Urinary bladder (tissue), 4 donors: ENCODE results near the gene ACACB. TPM values are rescaled to one million over a fixed set of nuclear protein-coding genes. Genes with fewer than 3 reads are reported as not detected.

Experiments used
- DNase-seq: peaks from one replicate; pipeline ENCODE4 v3.0.0-alpha.2; 2015; ENCODE audit errors: extremely low spot score
- H3K27ac ChIP-seq: one replicate; pipeline ENCODE4 v1.5.1; 2013; ENCODE audit warnings: low read depth, mild to moderate bottlenecking, moderate library complexity
- H3K36me3 ChIP-seq: one replicate; pipeline ENCODE4 v1.6.1; 2013; ENCODE audit warnings: mild to moderate bottlenecking, moderate library complexity; ENCODE audit not compliant: insufficient read depth
- H3K4me1 ChIP-seq: one replicate; pipeline ENCODE4 v1.6.1; 2013; ENCODE audit warnings: mild to moderate bottlenecking, moderate library complexity; ENCODE audit not compliant: insufficient read depth
- H3K4me3 ChIP-seq: one replicate; pipeline ENCODE4 v1.5.1; 2013; ENCODE audit warnings: low read depth, low read length
- WGBS: extraction: QIAGEN DNeasy Blood & Tissue Kit; methylation state at CpG from one replicate; pipeline ENCODE4 v1.1.7; 2013; 5-methylcytosine and 5-hydroxymethylcytosine counted together
- polyA plus RNA-seq: library from polyadenylated mRNA; stranded (reverse); fragments of 200-250 nt; gene quantifications from one replicate; pipeline ENCODE4 v1.2.3, GENCODE V29; 2013
- total RNA-seq: library from RNA; depleted of rRNA; stranded (reverse); fragments of >200 nt; gene quantifications from one replicate; pipeline ENCODE4 v1.2.3, GENCODE V29; 2014
- donor health status: healthy with polysubstance abuse.
- donor health status: healthy.

Gene ACACB
- total and polyA plus RNA-seq, 2 donors: 34.5 to 53.5 TPM

DNA sequence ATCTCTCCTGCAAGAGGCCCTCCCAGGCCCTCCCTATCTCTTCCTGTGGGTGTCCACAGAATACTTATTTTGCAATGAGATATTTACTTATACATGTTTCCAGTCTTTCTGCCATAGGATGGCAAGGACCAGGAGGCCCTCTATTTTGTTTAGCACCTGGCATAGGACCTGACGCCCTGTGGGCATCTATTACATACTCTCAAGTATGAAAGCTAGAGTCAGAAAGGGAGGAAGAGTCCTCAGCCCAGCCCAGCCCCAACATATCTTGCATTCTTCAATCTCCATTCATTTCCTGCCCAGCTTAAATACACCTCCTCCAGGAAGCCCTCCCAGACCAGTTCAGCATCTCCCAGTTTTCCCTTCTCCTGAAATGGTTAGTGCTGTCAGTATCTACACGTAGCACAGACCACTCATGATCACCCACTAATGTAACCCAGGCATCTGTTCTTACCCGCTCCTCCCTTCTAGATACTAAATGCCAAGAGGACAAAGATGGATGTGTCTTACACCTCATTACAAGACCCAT lies 185.3 kb downstream of the ACACB start:
- WGBS: 71% methylated on average over 3 of the region's 3 CpGs
- no peak for DNase-seq
- Histone ChIP-seq H3K4me3 (no peak overlapping the region), H3K27ac (no peak overlapping the region), H3K4me1 (no peaks in the 10 kb centered on the region), H3K36me3 (no peaks in the 10 kb centered on the region)

DNA sequence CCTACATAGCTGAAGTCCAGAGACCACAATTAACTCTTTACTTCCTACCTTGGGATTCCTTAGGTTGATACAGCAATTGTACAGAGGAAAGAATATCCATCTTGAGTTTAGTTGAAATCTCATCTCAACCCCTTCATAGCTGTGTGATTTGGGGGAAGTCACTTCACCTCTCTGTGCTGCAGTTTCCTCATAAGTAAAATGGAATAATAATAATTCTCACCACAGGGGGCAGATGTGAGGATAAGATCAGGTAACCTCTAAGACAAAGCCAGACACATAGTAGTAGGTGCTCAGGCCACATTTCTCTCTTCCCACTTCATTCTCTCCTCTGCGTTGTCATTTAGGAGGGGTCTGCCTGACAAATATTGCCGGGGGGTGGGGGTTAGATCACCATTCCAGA lies 186.0 kb downstream of the ACACB start:
- H3K4me1 ChIP-seq: no peaks in the 10 kb centered on the region
- no peak overlapping the region for H3K27ac ChIP-seq
- DNase-seq: no peak
- no peaks in the 10 kb centered on the region for H3K36me3 ChIP-seq
- no peak overlapping the region for H3K4me3 ChIP-seq
- 60% methylated on average over 2 of the region's 2 CpGs for WGBS

DNA sequence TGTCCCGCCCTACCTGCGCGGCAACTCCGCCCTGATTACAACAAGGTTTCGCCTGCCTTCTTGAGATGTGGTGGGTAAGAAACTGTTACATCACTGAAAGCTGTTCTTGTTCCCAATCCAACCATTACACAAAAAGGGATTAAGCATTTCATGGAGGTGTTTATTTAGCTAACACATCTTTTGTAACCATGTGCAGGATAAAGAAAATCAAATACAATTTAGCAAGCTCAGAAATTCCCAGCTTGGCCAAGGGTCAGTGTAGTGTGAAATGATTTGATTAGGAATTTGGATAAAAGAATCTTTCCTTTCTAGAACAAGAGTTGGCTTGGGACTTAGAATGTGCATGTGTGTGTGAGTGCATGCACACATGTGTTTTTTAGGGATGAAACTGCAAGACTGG lies 186.4 kb downstream of the ACACB start:
- 65% methylated on average over 5 of the region's 5 CpGs for WGBS
- H3K36me3 ChIP-seq: no peaks in the 10 kb centered on the region
- H3K4me1 ChIP-seq: no peaks in the 10 kb centered on the region
- H3K4me3 ChIP-seq: no peak overlapping the region
- H3K27ac ChIP-seq: no peak overlapping the region
- no peak for DNase-seq

DNA sequence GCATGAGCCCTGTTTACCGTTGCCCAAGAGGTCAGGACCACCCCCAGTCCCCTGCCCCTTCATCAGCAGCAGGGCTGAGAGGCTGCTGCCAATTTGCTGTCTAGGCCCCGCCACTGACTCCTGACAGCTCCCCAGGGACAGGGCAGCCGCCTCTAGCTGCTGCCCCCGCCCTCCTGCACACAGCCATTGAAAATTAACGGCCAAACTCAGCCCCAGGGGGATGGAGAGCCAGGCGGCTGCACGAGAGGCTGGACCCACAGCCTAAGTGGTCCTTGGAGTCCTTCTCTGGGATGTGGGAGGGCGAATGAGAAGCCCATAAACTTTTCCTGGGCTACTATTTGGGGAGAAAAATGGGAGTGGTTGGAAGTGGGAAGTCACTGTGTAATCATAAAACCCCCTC lies 188.1 kb downstream of the ACACB start:
- Histone ChIP-seq H3K36me3 (no peaks in the 10 kb centered on the region), H3K4me1 (no peaks in the 10 kb centered on the region), H3K4me3 (no peak overlapping the region), H3K27ac (no peak overlapping the region)
- no peak for DNase-seq
- 31% methylated on average over 8 of the region's 8 CpGs for WGBS

DNA sequence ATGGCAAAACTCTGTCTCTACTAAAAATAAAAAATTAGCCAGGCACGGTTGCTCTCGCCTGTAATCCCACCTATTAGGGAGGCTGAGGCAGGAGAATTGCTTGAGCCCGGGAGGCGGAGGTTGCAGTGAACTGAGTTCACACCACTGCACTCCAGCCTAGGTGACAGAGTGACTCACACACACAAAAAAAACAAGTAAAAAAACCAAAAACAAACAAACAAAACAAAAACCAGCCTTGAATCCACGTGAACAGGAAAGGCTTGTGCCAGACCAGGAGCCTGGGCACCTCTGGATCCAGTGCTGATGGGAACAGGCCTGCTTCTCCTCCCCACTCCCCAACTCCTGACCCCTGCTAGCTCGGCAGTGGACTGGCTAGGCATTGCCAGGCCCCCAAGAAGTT lies 189.2 kb downstream of the ACACB start:
- no peak for DNase-seq
- 71% methylated on average over 6 of the region's 6 CpGs for WGBS

DNA sequence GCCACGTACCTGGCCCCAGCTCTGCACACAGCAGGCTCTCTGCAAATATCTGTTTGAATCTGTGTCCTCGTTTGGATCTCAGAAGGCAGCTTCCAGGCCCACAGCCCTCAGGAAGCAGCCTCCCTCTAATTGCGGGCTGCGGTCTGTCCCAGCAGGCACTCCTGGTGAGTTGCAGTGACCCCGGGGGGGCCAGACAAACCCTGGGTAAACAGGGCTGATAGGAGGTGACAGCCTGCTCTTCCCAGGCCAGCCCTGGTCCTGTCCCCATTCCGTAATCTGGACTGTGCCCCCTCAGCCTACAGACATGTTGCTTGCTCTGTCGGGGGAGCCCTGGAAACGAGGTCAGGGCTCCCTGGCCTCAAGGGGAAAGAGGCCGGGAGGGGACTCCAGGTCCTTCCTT lies 190.7 kb downstream of the ACACB start:
- DNase-seq: no peak
- Histone ChIP-seq H3K4me3 (no peak overlapping the region), H3K4me1 (no peaks in the 10 kb centered on the region), H3K27ac (no peak overlapping the region), H3K36me3 (no peaks in the 10 kb centered on the region)
- 68% methylated on average over 9 of the region's 9 CpGs for WGBS

More for the DNA sequence above, 189.2 kb downstream of the ACACB start:
- Histone ChIP-seq H3K4me3 (no peak overlapping the region), H3K36me3 (no peaks in the 10 kb centered on the region), H3K27ac (no peak overlapping the region), H3K4me1 (no peaks in the 10 kb centered on the region)

DNA sequence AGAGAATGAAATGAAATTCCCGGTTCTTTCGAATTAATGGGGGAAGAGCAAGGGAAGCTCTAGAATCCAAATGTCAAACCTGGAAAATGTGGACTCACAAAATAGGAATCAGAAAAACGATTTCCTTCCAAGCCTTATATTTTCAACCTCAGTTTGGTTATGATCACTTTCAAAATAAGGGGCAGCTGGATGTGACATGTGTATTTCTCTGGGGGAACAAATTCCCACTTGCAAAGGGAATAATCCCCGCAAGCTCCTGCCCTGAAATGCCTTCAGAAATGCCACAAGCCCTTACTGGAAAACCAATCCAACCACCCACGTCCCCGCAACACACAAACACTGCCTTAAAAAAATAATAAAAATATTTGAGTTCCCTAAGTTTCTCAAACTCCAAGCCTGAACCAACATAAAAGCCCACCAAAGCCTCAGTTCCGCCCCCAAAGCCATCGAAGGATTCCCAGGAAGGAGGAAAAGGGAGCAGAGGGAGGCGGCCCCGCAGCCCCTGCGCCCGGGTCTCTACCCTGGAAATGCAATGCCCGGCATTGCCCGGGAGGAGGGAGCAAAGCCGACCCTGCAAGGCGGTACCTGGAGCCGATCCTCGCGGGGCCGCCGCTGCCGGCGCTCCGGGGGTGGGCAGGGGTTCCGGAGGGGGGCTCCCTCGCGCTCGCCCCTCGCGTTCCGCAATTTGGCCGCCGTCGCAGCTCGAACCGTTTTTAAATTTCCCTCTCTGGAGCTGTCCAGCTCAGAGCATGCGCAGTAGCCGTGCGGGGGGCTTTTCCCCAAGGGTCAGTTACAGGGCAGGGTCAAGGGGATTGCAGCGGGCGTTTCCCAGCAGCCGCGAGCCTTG lies 192.4 kb downstream of the ACACB start, which contains the start of gene FOXN4:
Gene FOXN4 (minus strand): TSS at position 751 of the 847 bp plus-strand sequence. CDS start 963 bp downstream, outside the sequence.
- Histone ChIP-seq H3K27ac (no peak within 1 kb of the TSS), H3K4me3 (peak within 1 kb of the TSS; percentile 56), H3K36me3 (no peaks in the 10 kb centered on the region), H3K4me1 (no peaks in the 10 kb centered on the region)
- no peak for DNase-seq
- WGBS: 8% methylated on average over 43 of the region's 43 CpGs

DNA sequence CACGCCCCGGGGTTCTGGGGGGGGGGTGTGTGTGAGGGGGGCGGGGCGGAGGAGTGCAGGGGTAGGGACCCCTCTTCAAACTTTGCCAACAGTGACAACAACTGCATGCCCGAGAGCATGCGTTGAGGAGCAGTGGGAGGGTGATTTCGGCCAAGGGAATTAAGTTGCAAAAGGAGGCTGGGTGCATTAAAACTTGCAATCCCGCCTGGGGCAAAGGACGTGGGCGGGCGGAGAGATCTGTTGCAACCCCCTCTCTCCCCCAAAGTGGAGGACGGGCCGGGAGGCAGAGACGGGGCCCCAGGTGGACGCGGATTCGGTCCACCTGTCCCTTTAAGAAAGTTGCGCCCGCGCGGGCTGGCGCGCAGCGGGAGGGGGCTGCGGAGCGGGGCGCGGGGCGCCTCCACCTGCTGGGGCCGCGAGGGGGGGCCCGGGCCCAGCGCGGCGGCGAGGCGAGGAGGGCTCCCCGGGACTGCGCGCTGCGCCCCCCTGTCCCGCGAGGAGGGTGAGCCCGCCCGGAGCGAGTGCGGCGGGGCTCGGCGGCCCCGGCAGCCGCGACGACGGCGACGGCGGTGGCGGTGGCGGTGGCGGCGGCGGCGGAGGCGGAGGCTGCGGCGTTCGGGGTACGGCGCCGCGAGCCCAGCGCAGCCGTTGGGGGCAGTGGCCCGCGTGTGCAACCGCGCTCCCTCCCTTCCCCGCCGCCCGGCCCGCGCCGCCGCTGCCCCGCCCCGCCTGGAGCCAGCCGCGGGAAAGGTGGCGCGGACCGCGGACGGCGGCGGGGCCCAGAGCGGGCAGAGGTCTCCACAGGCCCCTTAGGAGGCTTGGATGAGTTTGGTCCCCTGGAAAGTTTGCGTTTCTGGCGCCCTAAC lies 193.2 kb downstream of the ACACB start:
- H3K4me1 ChIP-seq: no peaks in the 10 kb centered on the region
- WGBS: 1% methylated on average over 98 of the region's 99 CpGs
- DNase-seq: no peak
- no peaks in the 10 kb centered on the region for H3K36me3 ChIP-seq
- peak overlapping the region; percentile 56 for H3K4me3 ChIP-seq
- no peak overlapping the region for H3K27ac ChIP-seq

DNA sequence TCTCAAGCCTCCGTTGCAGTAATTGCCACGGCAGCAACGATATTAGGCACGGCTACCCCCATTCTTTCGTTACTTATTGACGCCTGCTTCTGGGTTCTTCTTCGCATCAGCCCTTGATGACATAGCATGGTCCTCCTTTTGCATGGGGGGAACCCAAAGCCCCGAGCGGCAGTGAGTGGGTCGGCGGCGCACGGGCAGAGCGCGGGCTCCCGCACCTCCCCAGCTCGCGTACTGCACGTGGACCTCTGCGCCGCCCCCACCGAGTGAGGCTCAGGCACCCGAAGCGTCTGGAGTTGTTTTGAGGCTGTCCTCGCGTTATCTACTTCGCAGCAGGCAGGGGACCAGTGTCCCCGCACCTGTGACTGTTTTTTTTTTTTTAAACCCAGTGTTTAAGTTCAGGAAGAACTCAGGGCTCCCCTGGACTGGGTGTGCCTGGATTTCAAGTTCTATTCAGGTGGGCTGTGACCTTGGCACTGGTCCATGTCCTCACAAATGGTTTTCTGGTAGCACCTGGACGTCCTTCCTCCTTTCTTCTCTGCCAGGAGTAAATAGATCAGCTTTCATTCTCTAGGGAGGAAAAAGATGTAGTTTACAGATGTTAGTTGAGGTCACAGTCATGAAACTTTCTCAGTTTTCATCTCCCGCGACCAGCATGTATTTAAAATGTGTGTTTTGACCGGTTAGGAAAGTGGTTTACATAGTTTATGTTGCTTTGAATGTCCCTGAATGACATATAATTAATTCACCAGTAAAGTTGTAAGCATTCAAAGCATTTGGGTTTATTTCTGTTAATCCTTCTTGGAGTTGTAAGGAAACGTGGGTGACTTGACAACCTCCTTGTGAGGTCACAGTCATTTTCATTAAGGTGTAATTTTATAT lies 194.1 kb downstream of the ACACB start:
- no peak for DNase-seq
- Histone ChIP-seq H3K27ac (no peak overlapping the region), H3K4me1 (no peaks in the 10 kb centered on the region), H3K36me3 (no peaks in the 10 kb centered on the region), H3K4me3 (peak overlapping the region; percentile 56)
- WGBS: 10% methylated on average over 33 of the region's 33 CpGs

Other genes with a start within 250 kb of the ACACB start
- not detected for gene DAO, start 236.5 kb upstream of the ACACB start, total RNA-seq
- not detected for gene DAO, start 236.5 kb upstream of the ACACB start, polyA plus RNA-seq
- gene SVOP, start 95.5 kb upstream of the ACACB start, total RNA-seq: 0.48 TPM
- 0.13 TPM for gene SVOP, start 95.5 kb upstream of the ACACB start, polyA plus RNA-seq
- gene USP30, start 64.0 kb upstream of the ACACB start, total RNA-seq: 13.9 TPM
- gene USP30, start 64.0 kb upstream of the ACACB start, polyA plus RNA-seq: 11.5 TPM
- 13.3 TPM for gene ALKBH2, start 23.1 kb upstream of the ACACB start, total RNA-seq
- gene ALKBH2, start 23.1 kb upstream of the ACACB start, polyA plus RNA-seq: 23.9 TPM
- gene UNG, start 19.0 kb upstream of the ACACB start, total RNA-seq: 21.4 TPM
- gene UNG, start 19.0 kb upstream of the ACACB start, polyA plus RNA-seq: 17.6 TPM
- not detected for gene FOXN4, start 192.7 kb downstream of the ACACB start, total RNA-seq
- not detected for gene FOXN4, start 192.7 kb downstream of the ACACB start, polyA plus RNA-seq
- gene MYO1H, start 231.3 kb downstream of the ACACB start, total RNA-seq: not detected
- gene MYO1H, start 231.3 kb downstream of the ACACB start, polyA plus RNA-seq: not detected